ENCODE results near the gene CHRNA10. TPM values are rescaled to one million over a fixed set of nuclear protein-coding genes. Genes with fewer than 3 reads are reported as not detected.
A peak's percentile ranks its signal among the peaks of the same experiment; 100 is the strongest.

CHRNA10 gene
- total and polyA plus RNA-seq, 2 of the 13 experiments (the other 11 are each of a cell fraction or from before 2014, with no cell fraction given): 0.53 to 0.71 TPM

- TF ChIP-seq, protein P1, sequence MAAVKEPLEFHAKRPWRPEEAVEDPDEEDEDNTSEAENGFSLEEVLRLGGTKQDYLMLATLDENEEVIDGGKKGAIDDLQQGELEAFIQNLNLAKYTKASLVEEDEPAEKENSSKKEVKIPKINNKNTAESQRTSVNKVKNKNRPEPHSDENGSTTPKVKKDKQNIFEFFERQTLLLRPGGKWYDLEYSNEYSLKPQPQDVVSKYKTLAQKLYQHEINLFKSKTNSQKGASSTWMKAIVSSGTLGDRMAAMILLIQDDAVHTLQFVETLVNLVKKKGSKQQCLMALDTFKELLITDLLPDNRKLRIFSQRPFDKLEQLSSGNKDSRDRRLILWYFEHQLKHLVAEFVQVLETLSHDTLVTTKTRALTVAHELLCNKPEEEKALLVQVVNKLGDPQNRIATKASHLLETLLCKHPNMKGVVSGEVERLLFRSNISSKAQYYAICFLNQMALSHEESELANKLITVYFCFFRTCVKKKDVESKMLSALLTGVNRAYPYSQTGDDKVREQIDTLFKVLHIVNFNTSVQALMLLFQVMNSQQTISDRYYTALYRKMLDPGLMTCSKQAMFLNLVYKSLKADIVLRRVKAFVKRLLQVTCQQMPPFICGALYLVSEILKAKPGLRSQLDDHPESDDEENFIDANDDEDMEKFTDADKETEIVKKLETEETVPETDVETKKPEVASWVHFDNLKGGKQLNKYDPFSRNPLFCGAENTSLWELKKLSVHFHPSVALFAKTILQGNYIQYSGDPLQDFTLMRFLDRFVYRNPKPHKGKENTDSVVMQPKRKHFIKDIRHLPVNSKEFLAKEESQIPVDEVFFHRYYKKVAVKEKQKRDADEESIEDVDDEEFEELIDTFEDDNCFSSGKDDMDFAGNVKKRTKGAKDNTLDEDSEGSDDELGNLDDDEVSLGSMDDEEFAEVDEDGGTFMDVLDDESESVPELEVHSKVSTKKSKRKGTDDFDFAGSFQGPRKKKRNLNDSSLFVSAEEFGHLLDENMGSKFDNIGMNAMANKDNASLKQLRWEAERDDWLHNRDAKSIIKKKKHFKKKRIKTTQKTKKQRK (IDR thresholded peaks at IDR 0.05; ENCODE audit: low read length): no peak
- TF ChIP-seq, protein P2, sequence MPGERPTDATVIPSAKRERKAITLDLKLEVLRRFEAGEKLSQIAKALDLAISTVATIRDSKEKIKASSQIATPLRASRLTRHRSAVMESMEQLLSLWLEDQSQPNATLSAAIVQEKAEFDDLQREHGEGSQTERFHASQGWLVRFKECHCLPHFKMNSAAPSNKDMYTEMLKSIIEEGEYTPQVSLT (CRISPR knock-in tag; IDR thresholded peaks at IDR 0.05; ENCODE audit: borderline replicate concordance, low read depth): no peak
- TF ChIP-seq, protein P3, sequence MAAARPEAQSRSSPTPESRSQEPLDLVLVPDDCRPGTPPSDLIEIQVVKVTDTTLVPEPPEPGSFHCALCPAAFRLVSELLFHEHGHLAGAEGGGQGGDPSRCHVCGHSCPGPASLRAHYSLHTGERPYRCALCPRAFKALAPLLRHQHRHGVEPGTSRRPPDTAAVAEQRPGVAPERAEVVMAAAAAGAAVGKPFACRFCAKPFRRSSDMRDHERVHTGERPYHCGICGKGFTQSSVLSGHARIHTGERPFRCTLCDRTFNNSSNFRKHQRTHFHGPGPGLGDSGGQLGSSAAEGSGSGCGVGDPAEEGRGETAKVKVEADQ (CRISPR knock-in tag; IDR thresholded peaks at IDR 0.05; ENCODE audit: borderline replicate concordance): 0 out of 2 replicates have a peak, but pooled peaks have one; percentile 54
- TF ChIP-seq HMG20A (CRISPR knock-in tag; IDR thresholded peaks at IDR 0.05; ENCODE audit: borderline replicate concordance) (0 out of 2 replicates have a peak, but pooled peaks have one; percentile 9), KIAA2018 (CRISPR knock-in tag; IDR thresholded peaks at IDR 0.05; ENCODE audit: borderline replicate concordance) (no peak), ZNF703 (CRISPR knock-in tag; IDR thresholded peaks at IDR 0.05; ENCODE audit: borderline replicate concordance) (no peak), RBM22 (optimal IDR thresholded peaks at IDR 0.05; ENCODE audit: low read length) (no peak), SRY (CRISPR knock-in tag; IDR thresholded peaks at IDR 0.05) (no peak), ZNF260 (CRISPR knock-in tag; IDR thresholded peaks at IDR 0.05; ENCODE audit: borderline replicate concordance, low read depth) (no peak), ZNF121 (CRISPR knock-in tag; IDR thresholded peaks at IDR 0.05) (0 out of 2 replicates have a peak, but pooled peaks have one; percentile 11), NR0B2 (CRISPR knock-in tag; IDR thresholded peaks at IDR 0.05) (no peak), MAFK (conservative IDR thresholded peaks at IDR 0.05 in 1 of 2, IDR thresholded peaks at IDR 0.05 in 1 of 2; ENCODE audit: low read length in 2 of 2) (no peak)
- TF ChIP-seq, protein P4, sequence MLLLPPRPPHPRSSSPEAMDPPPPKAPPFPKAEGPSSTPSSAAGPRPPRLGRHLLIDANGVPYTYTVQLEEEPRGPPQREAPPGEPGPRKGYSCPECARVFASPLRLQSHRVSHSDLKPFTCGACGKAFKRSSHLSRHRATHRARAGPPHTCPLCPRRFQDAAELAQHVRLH (CRISPR knock-in tag; IDR thresholded peaks at IDR 0.05; ENCODE audit: borderline replicate concordance, low read depth): 0 out of 2 replicates have a peak, but pooled peaks have one; percentile 8
These were observed 28.9 kb downstream of the CHRNA10 start (continued) for GRCh38 chr11:3642071-3642951.
